A549 (cell line): Measurements from ENCODE around the gene CLN6. TPM values are rescaled to one million over a fixed set of nuclear protein-coding genes. Genes with fewer than 3 reads are reported as not detected.

Experiments
- ATAC-seq, 2 experiments: fragments of 200-7000 bp in 1 of 2; fragments of >200 bp in 1 of 2; cut with Nextera tagmentation in 1 of 2; cut with Tn5 transposase in 1 of 2; 3 replicates each; pipeline versions ENCODE4 v1.8.0 to v1.9.1; 2018 to 2020; ENCODE audit warnings: mild to moderate bottlenecking in 1 of 2, moderate library complexity in 1 of 2
- CTCF ChIA-PET: fragments of 300-600 bp; sonication (Branson Sonifier 250); formaldehyde crosslinking; extraction: SDS; loops from one replicate; lab custom pipeline; 2021; ENCODE audit warnings: antibody characterized with exemption, inconsistent platforms; lab: Yijun Ruan, JAX
- POLR2A ChIA-PET: fragments of 350-600 bp; formaldehyde crosslinking; extraction: SDS; loops from one replicate; lab custom pipeline; 2021; ENCODE audit warnings: antibody characterized with exemption, inconsistent platforms; lab: Yijun Ruan, JAX
- DNase-seq, 2 experiments: peaks; one replicate each; pipeline versions ENCODE4 v3.0.0 to v3.0.0-alpha.2; 2011 to 2016; ENCODE audit warnings: low read depth in 1 of 2, low spot score in 1 of 2
- FAIRE-seq: peaks from 2 replicates; lab custom pipeline; 2011; peaks lifted over from hg19 to GRCh38; lab: Jason Lieb, UNC
- H3K27ac ChIP-seq, 2 experiments: fragments of >200 bp; sonication (Bioruptor Twin); formaldehyde crosslinking; 3 replicates each; pipeline ENCODE4 v1.5.1; 2016 to 2017
- H3K4me1 ChIP-seq: fragments of >200 bp; sonication (Bioruptor Twin); formaldehyde crosslinking; 3 replicates; pipeline ENCODE4 v1.6.1; 2016
- H3K4me2 ChIP-seq: fragments of >200 bp; sonication (Bioruptor Twin); formaldehyde crosslinking; 3 replicates; pipeline ENCODE4 v1.6.1; 2016
- H3K4me3 ChIP-seq: fragments of >200 bp; sonication (Bioruptor Twin); formaldehyde crosslinking; 3 replicates; pipeline ENCODE4 v1.5.1; 2016
- H3K9me3 ChIP-seq: fragments of >200 bp; sonication (Bioruptor Twin); formaldehyde crosslinking; 3 replicates; pipeline ENCODE4 v1.6.1; 2016
- CBX8 ChIP-seq: fragments of 200-600 bp; sonication (generic); IDR thresholded peaks from 2 replicates; pipeline ENCODE4 v1.6.1; 2016
- CEBPB ChIP-seq, 2 experiments: fragments of >200 bp in 1 of 2; sonication (Bioruptor Twin) in 1 of 2; formaldehyde crosslinking in 1 of 2; IDR thresholded peaks; 2 replicates each; pipeline ENCODE4 v1.6.1; 2012 to 2016
- EP300 ChIP-seq, 2 experiments: fragments of >200 bp; sonication (Bioruptor Twin); formaldehyde crosslinking; IDR thresholded peaks; 2 replicates in 1 of 2; 3 replicates in 1 of 2; pipeline ENCODE4 v1.6.1; 2016 to 2017
- FOSL2 ChIP-seq, 2 experiments: fragments of 450-650 bp in 1 of 2; fragments of >200 bp in 1 of 2; sonication (Bioruptor Twin) in 1 of 2; formaldehyde crosslinking; IDR thresholded peaks; 2 replicates each; pipeline versions ENCODE4 v1.5.0 to v1.6.1; 2016 to 2020; ENCODE audit warnings: mild to moderate bottlenecking in 1 of 2, moderate library complexity in 1 of 2
- GATA3 ChIP-seq: IDR thresholded peaks from 2 replicates; pipeline ENCODE4 v1.6.1; 2012; ENCODE audit warnings: borderline replicate concordance
- HDAC2 ChIP-seq: fragments of 200-600 bp; sonication (generic); IDR thresholded peaks from 2 replicates; pipeline ENCODE4 v1.6.1; 2016
- HEYL ChIP-seq: fragments of 250-450 bp; sonication (Bioruptor Pico); IDR thresholded peaks from 2 replicates; pipeline ENCODE4 v1.8.0; 2021; ENCODE audit warnings: mild to moderate bottlenecking, moderate library complexity
- HOXA7 ChIP-seq: fragments of 250-450 bp; sonication (Bioruptor Pico); IDR thresholded peaks from 2 replicates; pipeline ENCODE4 v1.5.0; 2020; ENCODE audit warnings: mild to moderate bottlenecking, moderate library complexity
- HOXB13 ChIP-seq: fragments of 250-450 bp; sonication (Bioruptor Pico); IDR thresholded peaks from 2 replicates; pipeline ENCODE4 v1.5.0; 2020; ENCODE audit warnings: low read depth, mild to moderate bottlenecking, moderate library complexity
- JUN ChIP-seq, 2 experiments: fragments of >200 bp; sonication (Bioruptor Twin); formaldehyde crosslinking; IDR thresholded peaks; 2 replicates in 1 of 2; 3 replicates in 1 of 2; pipeline ENCODE4 v1.6.1; 2016 to 2017
- KDM5A ChIP-seq: fragments of 200-600 bp; sonication (generic); IDR thresholded peaks from 2 replicates; pipeline ENCODE4 v1.6.1; 2016; ENCODE audit warnings: antibody characterized with exemption, mild to moderate bottlenecking
- NR3C1 ChIP-seq: fragments of >200 bp; sonication (Bioruptor Twin); formaldehyde crosslinking; IDR thresholded peaks from 3 replicates; pipeline ENCODE4 v1.6.1; 2017
- PHF8 ChIP-seq: fragments of 200-600 bp; sonication (generic); IDR thresholded peaks from 2 replicates; pipeline ENCODE4 v1.6.1; 2016; ENCODE audit warnings: low read depth, mild to moderate bottlenecking, antibody characterized with exemption, moderate library complexity, borderline replicate concordance
- RNF2 ChIP-seq: fragments of 200-600 bp; sonication (generic); IDR thresholded peaks from 2 replicates; pipeline ENCODE4 v1.6.1; 2016; ENCODE audit warnings: low read depth, mild to moderate bottlenecking, antibody characterized with exemption, moderate library complexity, borderline replicate concordance
- SREBF2 ChIP-seq: fragments of 450-650 bp; IDR thresholded peaks from 2 replicates; pipeline ENCODE4 v1.6.1; 2014; ENCODE audit warnings: mild to moderate bottlenecking, moderate library complexity
- TFCP2L1 ChIP-seq: fragments of 250-450 bp; sonication (Bioruptor Pico); IDR thresholded peaks from 2 replicates; pipeline ENCODE4 v1.5.0; 2021; ENCODE audit warnings: mild to moderate bottlenecking
- WGBS: methylation state at CpG from one replicate; pipeline ENCODE4 v1.1.6; 2017; ENCODE audit errors: missing lambda C conversion rate; 5-methylcytosine and 5-hydroxymethylcytosine counted together
- polyA plus RNA-seq, 4 experiments: library from polyadenylated mRNA; depleted of rRNA in 3 of 4; stranded (reverse); fragments of >200 nt; fragmentation: RNase III in 1 of 4; extraction: RNeasy Plus Mini Kit Qiagen cat#74134 plus additional on column Dnase treatment in 1 of 4; gene quantifications; 2 replicates in 3 of 4; 3 replicates in 1 of 4; pipeline ENCODE4 v1.2.3, GENCODE V29; 2011 to 2017
- TF ChIP-seq, protein P1 (sequence below): IDR thresholded peaks from 2 replicates; pipeline ENCODE4 v1.6.1; 2012; ENCODE audit warnings: low read depth, borderline replicate concordance
- TF ChIP-seq, protein P2 (sequence below): fragments of 150-350 bp; IDR thresholded peaks from 2 replicates; pipeline ENCODE4 v1.6.1; 2014; ENCODE audit warnings: low read depth, mild to moderate bottlenecking, low read length
- TF ChIP-seq, protein P3 (sequence below): IDR thresholded peaks from 2 replicates; pipeline ENCODE4 v1.6.1; 2012
- TF ChIP-seq, protein P4 (sequence below): fragments of 250-450 bp; sonication (Bioruptor Pico); IDR thresholded peaks from 2 replicates; pipeline ENCODE4 v1.5.0; 2020; ENCODE audit warnings: low read depth, mild to moderate bottlenecking, moderate library complexity

Gene CLN6
- polyA plus RNA-seq, 2 of the 4 experiments (the other 2 are of a cell fraction), result 47.5 to 69.7 TPM

- TF ChIP-seq HOXA7 (CRISPR knock-in tag), result no peak
Observed at GRCh38 chr15:68277603-68278344, 48.2 kb upstream of the CLN6 start, which contains the start of gene FEM1B (continued).

GRCh38 chr15:68277131-68277602 is 47.6 kb upstream of the CLN6 start:
- Histone ChIP-seq H3K4me1 (peaks cover 68% of the 10 kb centered on the region), H3K4me3 (peak overlapping the region; percentile 69), H3K4me2 (peak overlapping the region; percentile 89), H3K27ac (peak overlapping the region; percentile 94 to 97)
- ChIA-PET POLR2A (interaction anchor here (0.9 to 4.0 kb wide), 25 partner anchors 8 to 648 kb away, joined by 3 to 35 read pairs (median 5); partner anchors contain the start of gene CLN6), CTCF (interaction anchor here (0.6 to 9.1 kb wide), 12 partner anchors 12 to 397 kb away, joined by 3 to 86 read pairs (median 4); no protein-coding TSS in a partner anchor)
- 3% methylated on average over 25 of the region's 25 CpGs for WGBS
- no peak for FAIRE-seq
- TF ChIP-seq PHF8 (peak; percentile 89), TFCP2L1 (CRISPR knock-in tag) (peak; percentile 67; the same call in 1 of the 2 replicates), HEYL (CRISPR knock-in tag) (0 out of 2 replicates have a peak, but pooled peaks have one; percentile 36), CEBPB (IDR thresholded peaks at IDR 0.05) (no peak), HOXA7 (CRISPR knock-in tag) (0 out of 2 replicates have a peak, but pooled peaks have one; percentile 19)
- TF ChIP-seq, protein P1, sequence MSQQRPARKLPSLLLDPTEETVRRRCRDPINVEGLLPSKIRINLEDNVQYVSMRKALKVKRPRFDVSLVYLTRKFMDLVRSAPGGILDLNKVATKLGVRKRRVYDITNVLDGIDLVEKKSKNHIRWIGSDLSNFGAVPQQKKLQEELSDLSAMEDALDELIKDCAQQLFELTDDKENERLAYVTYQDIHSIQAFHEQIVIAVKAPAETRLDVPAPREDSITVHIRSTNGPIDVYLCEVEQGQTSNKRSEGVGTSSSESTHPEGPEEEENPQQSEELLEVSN, result 0 out of 2 replicates have a peak, but pooled peaks have one; percentile 9
- TF ChIP-seq, all 56 proteins: peak for 5
- no peaks in the 10 kb centered on the region for H3K9me3 ChIP-seq
- ATAC-seq (peak; percentile 44 to 53), DNase-seq (peak in 1 of 2 experiments; percentile 55)

DNA sequence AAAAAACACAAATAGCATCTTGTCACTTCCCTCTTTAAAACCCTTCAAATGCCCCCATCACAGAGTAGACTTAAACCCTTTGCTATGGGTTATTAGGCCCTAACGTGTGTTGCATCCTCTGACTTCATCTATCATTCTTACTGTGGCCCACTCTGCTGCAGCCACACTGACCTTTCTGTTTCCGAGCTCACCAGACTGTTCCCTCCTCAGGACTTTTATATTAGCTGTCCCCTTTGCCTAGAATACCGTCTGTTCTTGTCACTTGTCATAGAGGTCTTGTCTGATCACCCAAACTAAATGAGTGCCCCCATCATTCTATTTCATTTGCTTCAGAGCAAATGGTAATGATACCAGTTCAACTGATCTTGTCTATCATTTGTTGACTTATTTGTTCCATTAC is 47.1 kb upstream of the CLN6 start:
- H3K4me2 ChIP-seq, result peak overlapping the region; percentile 89
- WGBS, result 75% methylated on average over 3 of the region's 3 CpGs
- H3K4me1 ChIP-seq, result peaks cover 68% of the 10 kb centered on the region
- no peak for ATAC-seq
- peak overlapping the region; percentile 94 to 97 for H3K27ac ChIP-seq
- H3K4me3 ChIP-seq, result peak overlapping the region; percentile 69
- H3K9me3 ChIP-seq, result no peaks in the 10 kb centered on the region
- DNase-seq, result no peak
- no peak for FAIRE-seq
- CTCF ChIA-PET, result interaction anchor here (1.0 to 9.1 kb wide), 7 partner anchors 12 to 30 kb away, joined by 3 to 86 read pairs (median 10); no protein-coding TSS in a partner anchor
- POLR2A ChIA-PET, result interaction anchor here (1.0 to 4.0 kb wide), 19 partner anchors 8 to 599 kb away, joined by 3 to 35 read pairs (median 10); partner anchors contain the start of gene CLN6
- no peak for TF ChIP-seq PHF8
- TF ChIP-seq CBX8, result no peak
- no peak for TF ChIP-seq GATA3
- TF ChIP-seq SREBF2, result no peak
- no peak for TF ChIP-seq HDAC2

GRCh38 chr15:68275165-68275746 is 45.7 kb upstream of the CLN6 start:
- H3K9me3 ChIP-seq, result no peaks in the 10 kb centered on the region
- H3K4me3 ChIP-seq, result no peak overlapping the region
- ATAC-seq, result no peak
- POLR2A ChIA-PET, result interaction anchor here (4.0 kb wide), 1 partner anchor 18 kb away, joined by 34 read pairs; no protein-coding TSS in a partner anchor
- WGBS, result 38% methylated on average over 3 of the region's 3 CpGs
- H3K4me1 ChIP-seq, result peaks cover 66% of the 10 kb centered on the region
- DNase-seq, result peak in 1 of 2 experiments; percentile 68
- no peak for FAIRE-seq
- H3K27ac ChIP-seq, result peak overlapping the region in 1 of 2 experiments; percentile 28; a peak in 2 of 6 replicates
- CTCF ChIA-PET, result interaction anchor here (0.6 to 9.1 kb wide), 8 partner anchors 8 to 412 kb away, joined by 4 to 86 read pairs (median 5); no protein-coding TSS in a partner anchor
- H3K4me2 ChIP-seq, result peak overlapping the region; percentile 10; the same call in 1 of the 3 replicates
- TF ChIP-seq, protein P2, sequence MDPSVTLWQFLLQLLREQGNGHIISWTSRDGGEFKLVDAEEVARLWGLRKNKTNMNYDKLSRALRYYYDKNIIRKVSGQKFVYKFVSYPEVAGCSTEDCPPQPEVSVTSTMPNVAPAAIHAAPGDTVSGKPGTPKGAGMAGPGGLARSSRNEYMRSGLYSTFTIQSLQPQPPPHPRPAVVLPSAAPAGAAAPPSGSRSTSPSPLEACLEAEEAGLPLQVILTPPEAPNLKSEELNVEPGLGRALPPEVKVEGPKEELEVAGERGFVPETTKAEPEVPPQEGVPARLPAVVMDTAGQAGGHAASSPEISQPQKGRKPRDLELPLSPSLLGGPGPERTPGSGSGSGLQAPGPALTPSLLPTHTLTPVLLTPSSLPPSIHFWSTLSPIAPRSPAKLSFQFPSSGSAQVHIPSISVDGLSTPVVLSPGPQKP, result no peak
- no peak for TF ChIP-seq FOSL2 (IDR thresholded peaks at IDR 0.05)
- no peak for TF ChIP-seq FOSL2 (CRISPR knock-in tag; IDR thresholded peaks at IDR 0.05)
- no peak for TF ChIP-seq EP300 (IDR thresholded peaks at IDR 0.05)
- no peak for TF ChIP-seq GATA3
- TF ChIP-seq, protein P3, sequence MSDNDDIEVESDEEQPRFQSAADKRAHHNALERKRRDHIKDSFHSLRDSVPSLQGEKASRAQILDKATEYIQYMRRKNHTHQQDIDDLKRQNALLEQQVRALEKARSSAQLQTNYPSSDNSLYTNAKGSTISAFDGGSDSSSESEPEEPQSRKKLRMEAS, result no peak
- no peak for TF ChIP-seq KDM5A
- TF ChIP-seq, protein P4, sequence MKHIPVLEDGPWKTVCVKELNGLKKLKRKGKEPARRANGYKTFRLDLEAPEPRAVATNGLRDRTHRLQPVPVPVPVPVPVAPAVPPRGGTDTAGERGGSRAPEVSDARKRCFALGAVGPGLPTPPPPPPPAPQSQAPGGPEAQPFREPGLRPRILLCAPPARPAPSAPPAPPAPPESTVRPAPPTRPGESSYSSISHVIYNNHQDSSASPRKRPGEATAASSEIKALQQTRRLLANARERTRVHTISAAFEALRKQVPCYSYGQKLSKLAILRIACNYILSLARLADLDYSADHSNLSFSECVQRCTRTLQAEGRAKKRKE (CRISPR knock-in tag), result no peak
- no peak for TF ChIP-seq JUN (IDR thresholded peaks at IDR 0.05)
- no peak for TF ChIP-seq HDAC2
- no peak for TF ChIP-seq RNF2
- TF ChIP-seq HOXB13, result no peak
- TF ChIP-seq NR3C1, result no peak
